ENCODE data around the gene MACO1. TPM values are rescaled to one million over a fixed set of nuclear protein-coding genes. Genes with fewer than 3 reads are reported as not detected.

Gene MACO1
- total RNA-seq, 3 donors from 2014 or later, result 14.4 to 17.9 (median 16.4) TPM

- peaks cover 5% of the 10 kb centered on the region for H3K9me3 Mint-ChIP-seq
- H3K4me1 Mint-ChIP-seq (ENCODE audit: low read depth), result peaks cover 9% of the 10 kb centered on the region
- no peak for DNase-seq
- H3K27me3 Mint-ChIP-seq (ENCODE audit: low read depth), result no peaks in the 10 kb centered on the region
- H3K4me3 Mint-ChIP-seq, result no peak overlapping the region
- no peak for ATAC-seq
- no peaks in the 10 kb centered on the region for H3K36me3 Mint-ChIP-seq (ENCODE audit: insufficient read depth)
Measured at GRCh38 chr1:25525361-25525688, 94.6 kb downstream of the MACO1 start.

GRCh38 chr1:25526753-25527152, 96.1 kb downstream of the MACO1 start:
- Mint-ChIP-seq H3K9me3 (peaks cover 5% of the 10 kb centered on the region), H3K27me3 (ENCODE audit: low read depth) (no peaks in the 10 kb centered on the region), H3K36me3 (ENCODE audit: insufficient read depth) (no peaks in the 10 kb centered on the region), H3K4me3 (no peak overlapping the region), H3K4me1 (ENCODE audit: low read depth) (peaks cover 5% of the 10 kb centered on the region)
- ATAC-seq, result no peak
- no peak for DNase-seq

- Mint-ChIP-seq H3K36me3 (ENCODE audit: insufficient read depth) (no peaks in the 10 kb centered on the region), H3K4me1 (ENCODE audit: low read depth) (peaks cover 5% of the 10 kb centered on the region), H3K9me3 (peaks cover 5% of the 10 kb centered on the region), H3K4me3 (no peak overlapping the region), H3K27me3 (ENCODE audit: low read depth) (no peaks in the 10 kb centered on the region)
- ATAC-seq, result no peak
- no peak for DNase-seq
Measured at GRCh38 chr1:25527226-25527846, 96.6 kb downstream of the MACO1 start.

GRCh38 chr1:25527946-25528595, 97.4 kb downstream of the MACO1 start:
- peaks cover 5% of the 10 kb centered on the region for H3K9me3 Mint-ChIP-seq
- DNase-seq (no peak), ATAC-seq (no peak)
- H3K4me1 Mint-ChIP-seq (ENCODE audit: low read depth), result peaks cover 5% of the 10 kb centered on the region
- H3K36me3 Mint-ChIP-seq (ENCODE audit: insufficient read depth), result no peaks in the 10 kb centered on the region
- H3K4me3 Mint-ChIP-seq, result no peak overlapping the region
- no peaks in the 10 kb centered on the region for H3K27me3 Mint-ChIP-seq (ENCODE audit: low read depth)

- no peak overlapping the region for H3K4me3 Mint-ChIP-seq
- no peak for DNase-seq
- no peaks in the 10 kb centered on the region for H3K36me3 Mint-ChIP-seq (ENCODE audit: insufficient read depth)
- no peak for ATAC-seq
- H3K27me3 Mint-ChIP-seq (ENCODE audit: low read depth), result no peaks in the 10 kb centered on the region
- peaks cover 5% of the 10 kb centered on the region for H3K9me3 Mint-ChIP-seq
- H3K4me1 Mint-ChIP-seq (ENCODE audit: low read depth), result peaks cover 5% of the 10 kb centered on the region
Measured at GRCh38 chr1:25528881-25529517, 98.3 kb downstream of the MACO1 start.

GRCh38 chr1:25529518-25530185, 99.0 kb downstream of the MACO1 start:
- Mint-ChIP-seq H3K27me3 (ENCODE audit: low read depth) (no peaks in the 10 kb centered on the region), H3K36me3 (ENCODE audit: insufficient read depth) (no peaks in the 10 kb centered on the region), H3K4me1 (ENCODE audit: low read depth) (peaks cover 5% of the 10 kb centered on the region), H3K4me3 (no peak overlapping the region), H3K9me3 (peaks cover 5% of the 10 kb centered on the region)
- no peak for DNase-seq
- no peak for ATAC-seq

GRCh38 chr1:25530186-25531081, 99.7 kb downstream of the MACO1 start:
- H3K4me3 Mint-ChIP-seq, result no peak overlapping the region
- no peaks in the 10 kb centered on the region for H3K36me3 Mint-ChIP-seq (ENCODE audit: insufficient read depth)
- ATAC-seq, result no peak
- peaks cover 4% of the 10 kb centered on the region for H3K4me1 Mint-ChIP-seq (ENCODE audit: low read depth)
- peaks cover 2% of the 10 kb centered on the region for H3K9me3 Mint-ChIP-seq
- H3K27me3 Mint-ChIP-seq (ENCODE audit: low read depth), result no peaks in the 10 kb centered on the region
- DNase-seq, result no peak

- Mint-ChIP-seq H3K36me3 (ENCODE audit: insufficient read depth) (no peaks in the 10 kb centered on the region), H3K27me3 (ENCODE audit: low read depth) (no peaks in the 10 kb centered on the region)
Measured at GRCh38 chr1:25531082-25531461, 100.4 kb downstream of the MACO1 start.

GRCh38 chr1:25532970-25533369, 102.3 kb downstream of the MACO1 start:
- DNase-seq (no peak), ATAC-seq (no peak)
- Mint-ChIP-seq H3K9me3 (no peaks in the 10 kb centered on the region), H3K36me3 (ENCODE audit: insufficient read depth) (no peaks in the 10 kb centered on the region), H3K4me3 (no peak overlapping the region), H3K4me1 (ENCODE audit: low read depth) (peaks cover 2% of the 10 kb centered on the region), H3K27me3 (ENCODE audit: low read depth) (no peaks in the 10 kb centered on the region)

More at GRCh38 chr1:25531082-25531461, 100.4 kb downstream of the MACO1 start:
- ATAC-seq, result no peak
- H3K4me1 Mint-ChIP-seq (ENCODE audit: low read depth), result peaks cover 2% of the 10 kb centered on the region
- H3K9me3 Mint-ChIP-seq, result no peaks in the 10 kb centered on the region
- no peak overlapping the region for H3K4me3 Mint-ChIP-seq
- DNase-seq, result no peak

GRCh38 chr1:25533775-25534409, 103.2 kb downstream of the MACO1 start:
- ATAC-seq (no peak), DNase-seq (no peak)
- Mint-ChIP-seq H3K27me3 (ENCODE audit: low read depth) (no peaks in the 10 kb centered on the region), H3K36me3 (ENCODE audit: insufficient read depth) (no peaks in the 10 kb centered on the region), H3K9me3 (no peaks in the 10 kb centered on the region), H3K4me1 (ENCODE audit: low read depth) (peaks cover 2% of the 10 kb centered on the region), H3K4me3 (no peak overlapping the region)

GRCh38 chr1:25534410-25534788, 103.7 kb downstream of the MACO1 start:
- H3K36me3 Mint-ChIP-seq (ENCODE audit: insufficient read depth), result no peaks in the 10 kb centered on the region
- H3K4me3 Mint-ChIP-seq, result no peak overlapping the region
- H3K4me1 Mint-ChIP-seq (ENCODE audit: low read depth), result no peaks in the 10 kb centered on the region
- H3K9me3 Mint-ChIP-seq, result no peaks in the 10 kb centered on the region
- H3K27me3 Mint-ChIP-seq (ENCODE audit: low read depth), result no peaks in the 10 kb centered on the region
- ATAC-seq (no peak), DNase-seq (no peak)

GRCh38 chr1:25536124-25536523, 105.4 kb downstream of the MACO1 start:
- ATAC-seq (no peak), DNase-seq (no peak)
- Mint-ChIP-seq H3K27me3 (ENCODE audit: low read depth) (no peaks in the 10 kb centered on the region), H3K4me3 (no peak overlapping the region), H3K4me1 (ENCODE audit: low read depth) (no peaks in the 10 kb centered on the region), H3K36me3 (ENCODE audit: insufficient read depth) (no peaks in the 10 kb centered on the region), H3K9me3 (no peaks in the 10 kb centered on the region)

- Mint-ChIP-seq H3K4me3 (no peak overlapping the region), H3K36me3 (ENCODE audit: insufficient read depth) (no peaks in the 10 kb centered on the region), H3K27me3 (ENCODE audit: low read depth) (no peaks in the 10 kb centered on the region), H3K9me3 (no peaks in the 10 kb centered on the region), H3K4me1 (ENCODE audit: low read depth) (no peaks in the 10 kb centered on the region)
- no peak for ATAC-seq
- DNase-seq, result no peak
Measured at GRCh38 chr1:25537153-25537831, 106.6 kb downstream of the MACO1 start.

Measured in activated T-cell treated with anti-CD3 and anti-CD28 coated beads, Interleukin-2, amount 50 U/mL, for 4 hours (primary cell).